Activated T-helper 1 cell treated with anti-CD3 and anti-CD28 coated beads, Interleukin-2, amount 50 U/mL, for 16 hours (primary cell): ENCODE results near the gene SPATA2L.
A peak's percentile ranks its signal among the peaks of the same experiment; 100 is the strongest.

Experiments used
- DNase-seq, 2 donors: peaks; one replicate each; pipeline ENCODE4 v3.0.0-alpha.2; 2020; ENCODE audit warnings: low read depth in 1 of 2, low spot score in 1 of 2

SPATA2L gene

GRCh38 chr16:89701425-89702406 lies at the start of gene SPATA2L:
Gene SPATA2L (minus strand): TSS chr16:89701705. CDS start chr16:89701232, 473 bp downstream.
- DNase-seq: peak; percentile 95 to 98

GRCh38 chr16:89749637-89750036 lies 48.1 kb upstream of the SPATA2L start:
- no peak for DNase-seq

GRCh38 chr16:89748921-89749320 lies 47.4 kb upstream of the SPATA2L start:
- no peak for DNase-seq

GRCh38 chr16:89748076-89748475 lies 46.6 kb upstream of the SPATA2L start:
- DNase-seq: no peak

- DNase-seq: no peak
Observed at GRCh38 chr16:89746043-89746442, 44.5 kb upstream of the SPATA2L start.

GRCh38 chr16:89744813-89745212 lies 43.3 kb upstream of the SPATA2L start:
- no peak for DNase-seq

- DNase-seq: no peak
Observed at GRCh38 chr16:89742948-89743347, 41.4 kb upstream of the SPATA2L start.

- no peak for DNase-seq
Observed at GRCh38 chr16:89741342-89742014, 40.0 kb upstream of the SPATA2L start.

GRCh38 chr16:89739383-89739782 lies 37.9 kb upstream of the SPATA2L start:
- DNase-seq: no peak

GRCh38 chr16:89738538-89739317 lies 37.2 kb upstream of the SPATA2L start:
- DNase-seq: no peak

- no peak for DNase-seq
Observed at GRCh38 chr16:89738072-89738377, 36.5 kb upstream of the SPATA2L start.

- peak in 1 of 2 donors; percentile 9 for DNase-seq
Observed at GRCh38 chr16:89737341-89738071, 36.0 kb upstream of the SPATA2L start.

GRCh38 chr16:89736554-89736953 lies 35.0 kb upstream of the SPATA2L start:
- DNase-seq: no peak

GRCh38 chr16:89733792-89734191 lies 32.3 kb upstream of the SPATA2L start:
- DNase-seq: no peak

- DNase-seq: no peak
Observed at GRCh38 chr16:89733322-89733721, 31.8 kb upstream of the SPATA2L start.

- no peak for DNase-seq
Observed at GRCh38 chr16:89732918-89733242, 31.4 kb upstream of the SPATA2L start.

- DNase-seq: no peak
Observed at GRCh38 chr16:89732142-89732917, 30.8 kb upstream of the SPATA2L start.

- DNase-seq: no peak
Observed at GRCh38 chr16:89730610-89731234, 29.2 kb upstream of the SPATA2L start.

GRCh38 chr16:89729863-89730593 lies 28.5 kb upstream of the SPATA2L start:
- DNase-seq: no peak
